Measurements from ENCODE around the gene RUBCNL. TPM values are rescaled to one million over a fixed set of nuclear protein-coding genes. Genes with fewer than 3 reads are reported as not detected.

Gene RUBCNL
- total RNA-seq, 1 donor from 2014 or later, result 3.2 TPM

DNA sequence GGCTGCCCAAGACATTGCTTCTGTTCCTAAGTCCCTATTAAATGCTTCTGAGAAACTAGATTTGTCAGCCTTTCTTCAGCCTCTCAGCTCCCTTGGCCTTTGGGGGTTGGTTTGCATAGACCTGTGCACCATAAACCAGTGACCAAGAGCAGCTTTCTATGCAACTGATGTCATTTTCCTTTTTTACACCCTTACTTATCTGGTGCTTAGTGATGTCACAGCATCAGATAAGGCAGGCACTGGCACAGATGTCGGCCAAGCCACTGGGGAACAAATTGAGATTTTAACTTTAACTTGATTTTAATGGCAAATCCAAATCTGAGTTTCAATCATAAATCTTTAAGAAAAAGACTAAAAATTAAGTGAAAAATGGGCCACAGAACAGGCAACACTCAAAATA is 59.8 kb downstream of the RUBCNL start:
- Mint-ChIP-seq H3K36me3 (no peaks in the 10 kb centered on the region), H3K9me3 (peaks cover 8% of the 10 kb centered on the region), H3K4me3 (no peak overlapping the region), H3K4me1 (peaks cover 4% of the 10 kb centered on the region), H3K27me3 (ENCODE audit: low read depth) (no peaks in the 10 kb centered on the region), H3K27ac (no peak overlapping the region)
- DNase-seq (ENCODE audit: low spot score in 2 of 2, unreplicated experiment in 2 of 2), result no peak
- TF ChIP-seq, protein P1, sequence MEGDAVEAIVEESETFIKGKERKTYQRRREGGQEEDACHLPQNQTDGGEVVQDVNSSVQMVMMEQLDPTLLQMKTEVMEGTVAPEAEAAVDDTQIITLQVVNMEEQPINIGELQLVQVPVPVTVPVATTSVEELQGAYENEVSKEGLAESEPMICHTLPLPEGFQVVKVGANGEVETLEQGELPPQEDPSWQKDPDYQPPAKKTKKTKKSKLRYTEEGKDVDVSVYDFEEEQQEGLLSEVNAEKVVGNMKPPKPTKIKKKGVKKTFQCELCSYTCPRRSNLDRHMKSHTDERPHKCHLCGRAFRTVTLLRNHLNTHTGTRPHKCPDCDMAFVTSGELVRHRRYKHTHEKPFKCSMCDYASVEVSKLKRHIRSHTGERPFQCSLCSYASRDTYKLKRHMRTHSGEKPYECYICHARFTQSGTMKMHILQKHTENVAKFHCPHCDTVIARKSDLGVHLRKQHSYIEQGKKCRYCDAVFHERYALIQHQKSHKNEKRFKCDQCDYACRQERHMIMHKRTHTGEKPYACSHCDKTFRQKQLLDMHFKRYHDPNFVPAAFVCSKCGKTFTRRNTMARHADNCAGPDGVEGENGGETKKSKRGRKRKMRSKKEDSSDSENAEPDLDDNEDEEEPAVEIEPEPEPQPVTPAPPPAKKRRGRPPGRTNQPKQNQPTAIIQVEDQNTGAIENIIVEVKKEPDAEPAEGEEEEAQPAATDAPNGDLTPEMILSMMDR (IDR thresholded peaks at IDR 0.05; ENCODE audit: unreplicated experiment), result no peak

DNA sequence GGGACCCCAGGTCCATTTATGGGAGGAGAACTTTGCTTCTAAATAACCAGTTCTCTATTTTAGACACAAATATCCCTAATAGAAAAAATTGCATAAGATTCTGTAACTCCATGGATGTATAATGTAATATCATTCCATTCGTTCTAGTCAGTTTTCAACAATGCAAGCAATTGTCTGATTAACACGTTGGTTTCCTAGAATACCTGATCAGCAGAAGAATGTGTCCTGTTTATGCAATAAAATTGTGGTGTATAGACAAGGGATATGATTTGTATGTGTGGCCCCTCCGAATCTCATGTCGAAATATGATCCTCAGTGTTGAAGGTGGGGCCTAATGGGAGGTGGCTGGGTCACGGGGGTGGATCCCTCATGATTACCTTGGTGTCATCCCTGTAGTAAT is 62.1 kb downstream of the RUBCNL start:
- DNase-seq (ENCODE audit: low spot score in 2 of 2, unreplicated experiment in 2 of 2), result no peak
- Mint-ChIP-seq H3K27ac (no peak overlapping the region), H3K4me1 (peaks cover 4% of the 10 kb centered on the region), H3K36me3 (no peaks in the 10 kb centered on the region), H3K9me3 (peaks cover 8% of the 10 kb centered on the region), H3K4me3 (no peak overlapping the region), H3K27me3 (ENCODE audit: low read depth) (no peaks in the 10 kb centered on the region)
- TF ChIP-seq, protein P1 (IDR thresholded peaks at IDR 0.05; ENCODE audit: unreplicated experiment), result no peak

DNA sequence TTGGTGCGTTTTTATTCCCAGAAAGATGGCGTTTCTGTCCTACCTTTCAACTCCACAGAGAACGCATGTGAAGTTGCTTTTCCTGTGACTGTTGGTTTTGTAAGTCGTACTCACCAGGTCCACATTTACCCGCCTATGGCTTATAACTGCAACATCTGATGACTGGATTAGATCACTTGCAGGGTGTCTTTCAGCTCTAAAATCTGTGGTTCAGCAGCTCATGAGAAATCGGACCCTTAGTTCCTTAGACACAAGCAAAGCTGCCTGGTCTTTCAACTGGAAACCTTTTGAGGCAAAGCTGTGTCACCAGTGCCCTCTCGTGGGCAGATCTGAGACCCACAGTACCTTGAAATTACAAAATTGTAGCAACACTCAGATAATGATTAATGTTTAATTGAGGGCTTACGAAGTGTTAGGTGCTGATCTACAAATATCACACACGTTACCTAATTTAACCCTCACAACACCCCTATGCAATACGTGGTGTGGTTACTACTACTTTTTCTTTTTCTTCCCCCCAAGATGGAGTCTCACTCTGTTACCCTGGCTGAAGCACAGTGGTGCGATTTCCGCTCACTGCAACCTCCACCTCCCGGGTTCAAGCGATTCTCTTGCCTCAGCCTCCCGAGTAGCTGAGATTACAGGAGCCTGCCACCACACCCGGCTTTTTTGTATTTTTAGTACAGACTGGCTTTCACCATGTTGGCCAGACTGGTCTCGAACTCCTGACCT is 65.4 kb downstream of the RUBCNL start:
- peak in 1 of 2 experiments; percentile 57 for DNase-seq (ENCODE audit: low spot score in 2 of 2, unreplicated experiment in 2 of 2)
- Mint-ChIP-seq H3K4me1 (no peaks in the 10 kb centered on the region), H3K27me3 (ENCODE audit: low read depth) (no peaks in the 10 kb centered on the region), H3K9me3 (peaks cover 11% of the 10 kb centered on the region), H3K27ac (no peak overlapping the region), H3K36me3 (no peaks in the 10 kb centered on the region), H3K4me3 (no peak overlapping the region)
- TF ChIP-seq, protein P1 (IDR thresholded peaks at IDR 0.05; ENCODE audit: unreplicated experiment), result peak; percentile 56

DNA sequence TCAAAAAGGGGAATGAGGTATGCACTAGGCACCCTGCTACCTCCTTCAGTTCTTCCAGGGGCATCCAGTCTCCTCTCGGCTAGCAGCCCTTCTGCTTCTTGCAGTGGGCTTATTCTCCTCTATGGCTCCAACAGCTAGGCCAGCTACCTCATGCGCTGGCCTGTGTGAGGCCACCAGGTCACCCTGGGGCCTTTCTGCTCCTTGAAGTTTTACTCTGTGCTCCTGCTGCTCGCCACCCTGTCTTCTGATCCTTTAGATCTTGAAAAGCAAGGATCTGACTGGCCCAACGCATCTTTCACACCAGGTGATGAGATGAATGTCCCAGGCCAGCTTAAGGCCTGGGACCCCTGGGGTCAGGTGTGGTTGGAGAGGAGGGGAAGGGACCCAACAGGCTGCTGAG is 66.2 kb downstream of the RUBCNL start:
- Mint-ChIP-seq H3K4me1 (no peaks in the 10 kb centered on the region), H3K27ac (no peak overlapping the region), H3K36me3 (no peaks in the 10 kb centered on the region), H3K27me3 (ENCODE audit: low read depth) (no peaks in the 10 kb centered on the region), H3K9me3 (peaks cover 4% of the 10 kb centered on the region), H3K4me3 (no peak overlapping the region)
- no peak for DNase-seq (ENCODE audit: low spot score in 2 of 2, unreplicated experiment in 2 of 2)
- TF ChIP-seq, protein P1 (IDR thresholded peaks at IDR 0.05; ENCODE audit: unreplicated experiment), result no peak

DNA sequence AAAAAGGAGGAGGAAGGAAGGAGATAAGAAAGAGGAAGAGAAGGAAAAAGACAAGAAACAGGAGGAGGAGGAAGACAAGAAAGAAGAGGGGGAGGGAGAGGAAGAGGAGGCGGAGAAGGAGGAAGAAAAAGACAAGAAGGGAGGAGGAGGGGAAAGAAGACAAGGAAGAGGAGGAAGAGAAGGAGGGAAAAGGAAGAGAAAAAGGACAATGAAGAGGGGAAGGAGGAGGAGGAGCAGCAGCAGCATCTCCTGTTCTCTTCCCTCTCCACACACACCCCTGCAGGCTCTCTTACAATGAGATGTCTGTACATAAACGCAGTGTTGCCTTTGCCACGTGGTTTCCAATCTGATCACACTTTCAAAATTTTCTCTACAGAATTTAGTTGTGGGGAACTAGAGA is 66.6 kb downstream of the RUBCNL start:
- Mint-ChIP-seq H3K36me3 (no peaks in the 10 kb centered on the region), H3K4me1 (no peaks in the 10 kb centered on the region), H3K9me3 (peaks cover 4% of the 10 kb centered on the region), H3K27me3 (ENCODE audit: low read depth) (no peaks in the 10 kb centered on the region), H3K27ac (no peak overlapping the region), H3K4me3 (no peak overlapping the region)
- TF ChIP-seq, protein P1 (IDR thresholded peaks at IDR 0.05; ENCODE audit: unreplicated experiment), result no peak
- DNase-seq (ENCODE audit: low spot score in 2 of 2, unreplicated experiment in 2 of 2), result no peak
